CD4-positive, alpha-beta T cell treated with Interleukin-12 subunit alpha and Interleukin-12 subunit beta, for 1 hour (primary cell): ENCODE data around the gene NAA38.

ENCODE experiments used
- DNase-seq: peaks from one replicate; pipeline ENCODE4 v3.0.0-alpha.2; 2020

Gene NAA38

GRCh38 chr17:7839190-7839875 lies 18.0 kb downstream of the NAA38 start:
- peak; percentile 27 for DNase-seq

GRCh38 chr17:7838090-7839075 lies 19.0 kb downstream of the NAA38 start:
- peak; percentile 55 for DNase-seq

GRCh38 chr17:7837408-7838088 lies 19.8 kb downstream of the NAA38 start:
- peak; percentile 33 for DNase-seq

DNA sequence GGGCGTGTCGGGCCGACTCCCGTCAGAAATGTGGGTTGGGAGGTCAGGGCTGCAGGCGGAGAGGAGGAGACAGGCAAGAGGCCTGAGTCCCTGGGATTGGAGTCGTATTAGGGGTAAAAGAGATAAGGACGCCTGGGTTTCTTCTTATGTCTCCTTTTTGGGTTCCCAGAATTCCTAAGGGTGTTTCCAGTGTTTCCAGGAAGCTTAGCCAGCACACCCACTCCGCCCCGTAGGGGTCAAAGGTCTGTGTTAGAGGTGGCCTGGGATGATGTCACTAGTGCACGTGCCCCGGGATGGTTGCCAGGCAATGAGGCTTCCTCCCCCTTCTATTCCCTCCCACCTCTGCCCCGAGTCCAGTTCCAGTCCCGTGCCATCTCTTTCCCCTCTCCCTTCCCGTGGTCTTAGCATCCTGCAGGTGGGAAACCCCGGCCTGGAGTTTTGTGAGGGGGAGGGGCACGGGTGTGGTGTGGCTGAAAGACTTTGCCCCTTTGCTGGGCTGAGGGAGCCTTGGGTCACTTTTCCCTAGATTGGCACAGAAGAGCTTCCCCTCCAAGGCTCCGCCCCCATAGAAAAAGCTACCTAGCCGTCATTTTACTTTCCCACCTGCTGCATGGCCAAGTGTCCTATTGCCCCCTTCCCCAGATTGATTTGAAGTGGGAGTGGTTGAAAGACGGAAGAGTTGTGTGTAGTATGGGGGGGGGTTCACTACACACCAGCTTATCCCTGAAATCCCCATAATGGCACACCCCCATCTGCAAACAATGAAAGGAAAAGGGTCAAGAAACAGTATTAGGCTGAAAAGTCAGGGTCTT lies 20.6 kb downstream of the NAA38 start:
- peak; percentile 84 for DNase-seq

DNA sequence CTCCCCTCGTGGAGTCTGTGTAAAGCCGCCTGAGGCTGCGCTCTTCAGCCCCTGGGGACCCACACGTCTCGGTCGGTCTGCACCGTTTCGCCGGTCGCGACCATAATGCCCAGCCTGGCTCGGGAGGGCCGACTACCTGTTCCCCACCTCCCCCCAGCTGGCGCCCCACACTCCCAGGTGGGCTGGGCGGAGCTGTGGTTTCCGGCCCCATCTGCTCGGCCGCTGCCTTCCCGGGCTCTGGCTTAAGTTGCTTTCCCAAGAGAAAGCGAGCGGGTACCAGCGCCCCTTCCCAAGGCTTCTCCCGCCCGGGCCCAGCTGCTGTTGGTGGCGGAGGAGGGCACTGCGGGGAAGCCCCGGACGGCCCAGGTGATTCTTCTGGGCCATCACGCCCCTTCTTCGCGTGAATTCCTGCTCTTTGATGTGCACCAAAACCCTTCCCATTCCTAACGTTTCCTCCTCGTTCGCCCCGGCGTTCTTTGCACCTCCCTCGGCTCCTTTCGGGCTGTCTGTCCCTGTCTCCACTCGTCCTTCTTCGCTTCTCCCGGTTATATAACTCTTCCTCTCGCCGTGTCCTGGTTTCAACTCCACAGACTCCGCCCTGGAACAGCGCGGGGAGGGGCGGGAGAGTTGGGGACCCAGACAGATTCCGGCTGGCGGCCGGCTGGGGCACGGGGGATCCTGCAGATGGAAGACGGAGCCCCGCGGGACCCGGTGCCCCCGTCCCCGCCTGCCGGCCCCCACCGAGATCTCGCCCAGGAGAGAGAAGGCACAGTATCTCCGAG lies 21.4 kb downstream of the NAA38 start:
- no peak for DNase-seq

DNA sequence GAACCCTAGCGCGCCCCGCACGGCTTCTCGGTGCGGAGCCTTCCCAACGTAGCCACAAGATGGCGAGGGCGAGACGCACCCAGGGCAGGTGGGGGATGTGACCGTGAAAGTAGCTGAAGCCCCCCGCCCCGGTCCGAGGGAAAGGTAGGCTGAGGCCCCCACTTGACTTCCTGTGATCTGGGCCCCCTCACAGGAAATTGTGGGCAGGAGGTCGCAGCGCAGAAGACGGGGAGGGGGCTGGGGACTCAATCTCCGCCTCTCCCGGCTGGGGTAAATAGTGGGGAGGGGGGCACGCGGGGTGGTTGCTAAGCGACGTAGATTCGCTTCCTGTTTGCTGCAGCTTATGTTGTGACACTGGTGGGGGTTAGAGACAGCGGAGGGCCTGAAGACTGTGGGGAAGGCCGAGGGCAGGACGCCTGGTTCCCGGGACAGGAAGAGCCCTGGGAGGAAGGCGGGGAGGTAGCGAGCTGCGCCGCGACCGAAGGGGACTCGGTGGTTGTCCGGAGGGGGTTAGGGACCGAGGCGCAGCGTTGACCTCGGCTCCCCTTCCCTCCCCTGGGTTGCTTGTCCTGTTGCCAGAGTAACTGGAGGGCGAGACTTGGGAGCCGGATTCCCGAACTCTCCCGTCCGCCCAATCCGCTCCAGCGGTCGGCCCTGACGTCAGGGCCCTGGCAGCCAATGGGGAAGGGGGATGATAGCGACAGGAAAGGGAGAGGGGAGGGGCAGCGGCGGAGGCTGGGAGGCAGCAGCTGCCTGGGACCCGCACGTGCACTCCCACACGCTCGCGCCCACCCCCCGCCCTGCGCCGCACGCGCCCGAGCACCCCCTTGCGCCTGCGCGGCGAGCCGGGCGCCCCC lies 22.2 kb downstream of the NAA38 start:
- peak; percentile 95 for DNase-seq

GRCh38 chr17:7834542-7834956 lies 22.8 kb downstream of the NAA38 start:
- DNase-seq = peak; percentile 80

- peak; percentile 89 for DNase-seq
These were observed 23.4 kb downstream of the NAA38 start, which contains the start of gene KDM6B for GRCh38 chr17:7833795-7834541. Gene KDM6B, plus strand, starts transcription at chr17:7834217. Its CDS starts 11,338 bp downstream, at chr17:7845555.

DNA sequence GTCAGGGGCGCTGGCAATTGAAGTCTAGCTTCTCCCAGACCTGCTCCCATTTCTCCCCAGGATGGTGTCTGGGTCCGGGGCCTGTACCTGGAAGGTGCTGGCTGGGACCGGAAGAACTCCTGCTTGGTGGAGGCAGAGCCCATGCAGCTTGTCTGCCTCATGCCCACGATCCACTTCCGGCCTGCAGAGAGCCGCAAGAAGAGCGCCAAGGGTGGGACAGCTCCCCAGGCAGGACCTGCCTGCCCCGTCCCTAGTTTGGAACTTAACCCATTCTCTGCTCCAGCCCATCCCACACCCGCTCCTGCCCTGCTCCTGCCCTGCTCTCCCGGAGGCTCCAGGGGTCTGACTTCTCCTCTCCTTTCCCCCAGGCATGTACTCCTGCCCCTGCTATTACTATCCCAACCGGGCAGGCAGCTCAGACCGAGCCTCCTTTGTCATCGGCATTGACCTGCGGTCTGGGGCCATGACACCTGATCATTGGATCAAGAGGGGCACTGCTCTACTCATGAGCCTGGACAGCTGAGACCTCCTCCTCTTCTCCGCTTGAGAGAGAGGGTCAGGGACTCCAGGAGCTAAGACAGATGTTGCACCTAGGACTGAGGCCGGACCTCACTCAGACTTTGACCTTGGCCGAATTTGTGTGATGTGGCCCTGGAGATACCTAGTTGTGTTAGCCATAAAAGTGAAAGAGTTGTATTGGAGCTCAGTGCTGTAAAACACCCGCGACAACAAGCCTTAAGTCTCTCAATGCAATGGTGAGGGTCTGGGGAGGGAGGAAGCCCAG lies 24.2 kb downstream of the NAA38 start:
- no peak for DNase-seq

DNA sequence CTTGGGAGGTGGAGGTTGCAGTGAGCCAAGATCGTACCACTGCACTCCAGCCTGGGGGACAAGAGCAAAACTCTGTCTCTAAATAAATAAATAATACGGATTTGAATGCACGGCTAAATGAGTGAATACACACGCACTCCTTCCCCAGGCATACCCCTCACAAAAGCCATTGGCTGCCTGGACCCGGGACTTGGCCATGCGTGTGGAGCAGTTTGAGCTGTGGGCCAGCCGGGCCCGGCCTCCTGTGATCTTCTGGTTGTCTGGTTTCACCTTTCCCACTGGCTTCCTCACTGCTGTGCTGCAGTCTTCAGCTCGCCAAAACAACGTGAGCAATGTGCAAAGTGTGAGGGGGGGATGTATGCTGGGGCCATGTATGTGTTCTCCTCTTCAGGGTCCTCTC lies 24.9 kb downstream of the NAA38 start:
- DNase-seq = no peak

- no peak for DNase-seq
These were observed 26.1 kb downstream of the NAA38 start for GRCh38 chr17:7831233-7831632.

- DNase-seq = no peak
These were observed 26.7 kb downstream of the NAA38 start for GRCh38 chr17:7830616-7831015.

- no peak for DNase-seq
These were observed 32.0 kb downstream of the NAA38 start for GRCh38 chr17:7825206-7825990.

DNA sequence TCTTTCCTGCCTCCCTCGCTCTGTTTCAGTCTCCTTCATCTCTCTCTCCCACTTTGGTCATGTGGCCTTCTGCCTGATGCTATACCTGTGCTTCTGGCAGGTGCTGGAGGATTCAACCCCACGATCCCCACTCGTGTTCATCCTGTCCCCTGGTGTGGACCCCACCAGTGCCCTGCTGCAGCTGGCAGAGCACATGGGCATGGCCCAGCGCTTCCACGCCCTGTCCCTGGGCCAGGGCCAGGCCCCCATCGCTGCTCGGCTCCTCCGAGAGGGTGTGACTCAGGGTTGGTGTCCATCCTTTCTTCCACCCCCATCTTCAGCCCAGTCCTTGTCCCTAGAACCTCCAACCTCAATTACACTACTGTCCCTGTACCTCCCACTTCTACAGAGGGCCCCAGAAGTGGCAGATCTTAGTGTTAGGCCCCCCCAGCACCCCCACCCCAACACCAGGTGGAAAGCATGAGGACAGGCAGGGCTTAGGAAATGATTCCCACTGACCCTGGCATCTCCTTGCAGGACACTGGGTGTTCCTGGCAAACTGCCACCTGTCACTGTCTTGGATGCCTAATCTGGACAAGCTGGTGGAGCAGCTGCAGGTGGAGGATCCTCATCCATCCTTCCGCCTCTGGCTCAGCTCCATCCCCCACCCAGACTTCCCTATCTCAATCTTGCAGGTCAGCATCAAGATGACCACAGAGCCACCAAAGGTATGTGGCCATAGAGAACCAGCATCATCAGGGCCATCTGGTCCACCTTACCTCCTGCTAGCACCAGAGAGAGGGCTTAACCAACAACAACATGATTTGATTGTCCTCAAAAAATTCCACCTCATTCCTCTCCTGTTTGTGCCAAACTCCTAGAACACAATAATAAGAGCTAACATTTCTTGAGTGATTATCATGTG lies 33.1 kb downstream of the NAA38 start:
- no peak for DNase-seq

- no peak for DNase-seq
These were observed 33.8 kb downstream of the NAA38 start for GRCh38 chr17:7823581-7824001.

DNA sequence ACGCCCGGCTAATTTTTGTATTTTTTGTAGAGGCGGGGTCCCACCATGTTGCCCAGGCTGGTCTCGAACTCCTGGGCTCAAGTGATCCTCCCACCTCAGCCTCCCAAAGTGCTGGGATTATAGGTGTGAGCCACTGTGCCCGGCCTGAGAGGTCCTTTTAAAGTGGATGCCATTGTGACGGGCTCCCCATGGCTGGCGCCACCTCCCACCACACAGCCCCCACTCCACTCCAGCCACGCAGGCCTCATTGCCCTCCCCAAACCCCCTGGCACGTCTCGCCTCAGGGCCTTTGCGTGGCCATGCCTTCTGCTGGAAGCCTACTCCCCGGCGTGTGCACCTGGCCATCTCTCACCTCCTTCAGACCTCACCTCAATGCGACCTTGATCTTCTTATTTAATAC lies 35.2 kb downstream of the NAA38 start:
- DNase-seq = no peak

- DNase-seq = no peak
These were observed 37.1 kb downstream of the NAA38 start for GRCh38 chr17:7820231-7820630.
